Mucosa of rectum (tissue), 2 donors: ENCODE results near the gene ANP32E.
"Not testable (repeated sequence)": the region's sequence is repeated elsewhere in the genome, so short reads cannot be mapped to it uniquely, and the experiment has no call there.

Experiments
- H3K27ac ChIP-seq, 2 donors: one replicate each; pipeline ENCODE4 v1.7.0; 2013; ENCODE audit warnings: inconsistent platforms in 2 of 2, low read depth in 2 of 2, low read length in 2 of 2
- H3K27me3 ChIP-seq, 2 donors: one replicate each; pipeline ENCODE4 v1.7.0; 2013; ENCODE audit warnings: low read length in 2 of 2; ENCODE audit not compliant: control insufficient read depth in 2 of 2, insufficient read depth in 2 of 2
- H3K36me3 ChIP-seq, 2 donors: one replicate each; pipeline ENCODE4 v1.7.0; 2013; ENCODE audit warnings: low read length in 2 of 2; ENCODE audit not compliant: control insufficient read depth in 2 of 2, insufficient read depth in 2 of 2
- H3K4me1 ChIP-seq, 2 donors: one replicate each; pipeline ENCODE4 v1.7.0; 2013; ENCODE audit warnings: low read length in 2 of 2, mild to moderate bottlenecking in 1 of 2; ENCODE audit not compliant: control insufficient read depth in 2 of 2, insufficient read depth in 2 of 2
- H3K4me3 ChIP-seq, 2 donors: one replicate each; pipeline ENCODE4 v1.7.0; 2013; ENCODE audit warnings: low read length in 2 of 2
- H3K9ac ChIP-seq, 2 donors: one replicate each; pipeline ENCODE4 v1.7.0; 2013; ENCODE audit warnings: low read length in 2 of 2, low read depth in 1 of 2, mild to moderate bottlenecking in 1 of 2
- H3K9me3 ChIP-seq, 2 donors: one replicate each; pipeline ENCODE4 v1.7.0; 2013; ENCODE audit warnings: low read length in 2 of 2; ENCODE audit not compliant: control insufficient read depth in 2 of 2
- donor health status: healthy.
- donor health status: Normal muscosa, but diverticular disease.

Gene ANP32E

DNA sequence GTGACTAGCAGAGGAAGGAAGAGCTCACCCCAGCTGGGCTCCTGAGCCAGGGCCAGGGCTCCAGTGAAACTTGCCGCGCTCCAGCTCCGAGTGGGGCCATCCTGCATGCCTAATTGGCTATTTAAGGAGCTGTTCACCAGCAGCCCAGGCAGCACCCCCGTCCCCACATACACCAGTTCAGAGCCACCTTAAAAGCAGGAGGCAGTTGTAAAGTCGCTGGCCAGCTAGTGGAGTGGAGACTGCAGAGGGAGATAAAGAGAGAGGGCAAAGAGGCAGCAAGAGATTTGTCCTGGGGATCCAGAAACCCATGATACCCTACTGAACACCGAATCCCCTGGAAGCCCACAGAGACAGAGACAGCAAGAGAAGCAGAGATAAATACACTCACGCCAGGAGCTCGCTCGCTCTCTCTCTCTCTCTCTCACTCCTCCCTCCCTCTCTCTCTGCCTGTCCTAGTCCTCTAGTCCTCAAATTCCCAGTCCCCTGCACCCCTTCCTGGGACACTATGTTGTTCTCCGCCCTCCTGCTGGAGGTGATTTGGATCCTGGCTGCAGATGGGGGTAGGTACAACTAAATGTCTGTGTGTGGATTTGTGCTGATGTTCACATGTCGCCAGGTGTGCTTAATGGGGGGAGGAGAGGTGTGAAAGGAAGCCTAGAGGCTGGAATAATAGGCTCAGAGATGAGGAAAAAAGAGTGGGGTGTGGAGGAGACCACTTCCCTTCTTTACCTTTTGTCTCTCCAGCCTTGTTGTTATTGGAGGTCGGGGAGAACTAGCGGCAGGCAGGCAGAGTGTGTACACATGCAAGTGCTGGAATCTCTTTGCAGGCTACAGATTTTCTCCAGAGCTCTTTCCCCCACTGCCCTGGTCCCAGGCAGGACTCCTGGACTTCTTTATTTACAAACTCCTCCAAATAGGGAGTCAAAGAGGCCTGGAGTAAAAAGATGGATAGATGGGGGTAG is 22.0 kb upstream of the ANP32E start, which contains the start of gene CA14:
CA14 (plus strand) TSS at position 151 of the 962 bp plus-strand sequence; CDS start at position 506, 355 bp downstream.
- peaks cover 0 to 5% of the 10 kb centered on the region in 2 donors for H3K27me3 ChIP-seq
- H3K4me1 ChIP-seq: peaks cover 13 to 15% of the 10 kb centered on the region in 2 donors
- H3K36me3 ChIP-seq: no peaks in the 10 kb centered on the region
- H3K27ac ChIP-seq: no peak within 1 kb of the TSS
- no peak within 1 kb of the TSS for H3K4me3 ChIP-seq
- H3K9me3 ChIP-seq: no peaks in the 10 kb centered on the region
- peak within 1 kb of the TSS in 1 of 2 donors; percentile 29 for H3K9ac ChIP-seq

DNA sequence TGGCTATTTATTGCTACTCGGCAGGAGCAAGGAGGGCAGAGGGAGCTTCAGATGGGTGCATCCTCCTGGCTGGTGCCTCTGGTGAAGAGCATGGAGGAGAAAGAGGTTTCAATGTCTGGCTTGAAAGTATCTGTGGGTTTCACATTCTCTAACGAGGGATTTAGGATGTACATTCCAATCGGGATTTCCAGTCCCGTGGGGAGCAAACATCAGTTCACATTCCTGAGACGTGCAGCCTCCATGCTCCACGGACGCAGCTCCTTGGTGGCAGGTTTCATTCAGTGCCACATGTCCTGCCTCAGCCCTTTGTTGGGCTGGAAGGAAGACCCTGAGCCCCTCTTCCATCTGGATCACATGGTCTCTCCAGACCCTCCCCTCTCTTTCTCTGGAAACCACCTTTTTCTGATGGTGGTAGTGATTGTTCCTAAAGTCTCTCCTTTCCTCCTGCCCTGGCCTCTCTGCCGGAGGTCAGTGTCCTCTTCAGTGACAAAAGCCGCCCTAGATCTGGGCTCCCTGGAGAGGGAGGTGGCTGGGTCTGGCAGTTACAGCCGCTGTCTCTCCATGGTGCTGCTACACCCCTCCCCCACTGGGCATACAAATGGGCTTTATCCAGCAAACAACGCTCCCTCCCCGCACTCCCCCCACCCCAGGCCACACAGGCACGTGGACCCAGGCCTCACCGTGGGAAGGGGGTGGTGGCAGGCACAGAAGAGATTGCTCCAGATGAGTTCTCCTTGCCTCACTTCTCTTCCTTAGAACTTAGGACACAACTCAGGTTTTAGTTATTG is 20.8 kb upstream of the ANP32E start:
- H3K27ac ChIP-seq: no peak overlapping the region
- H3K27me3 ChIP-seq: peaks cover 0 to 5% of the 10 kb centered on the region in 2 donors
- peaks cover 13 to 15% of the 10 kb centered on the region in 2 donors for H3K4me1 ChIP-seq
- no peaks in the 10 kb centered on the region for H3K36me3 ChIP-seq
- H3K9me3 ChIP-seq: no peaks in the 10 kb centered on the region
- H3K4me3 ChIP-seq: peak overlapping the region in 1 of 2 donors; percentile 56
- H3K9ac ChIP-seq: peak overlapping the region in 1 of 2 donors; percentile 29

DNA sequence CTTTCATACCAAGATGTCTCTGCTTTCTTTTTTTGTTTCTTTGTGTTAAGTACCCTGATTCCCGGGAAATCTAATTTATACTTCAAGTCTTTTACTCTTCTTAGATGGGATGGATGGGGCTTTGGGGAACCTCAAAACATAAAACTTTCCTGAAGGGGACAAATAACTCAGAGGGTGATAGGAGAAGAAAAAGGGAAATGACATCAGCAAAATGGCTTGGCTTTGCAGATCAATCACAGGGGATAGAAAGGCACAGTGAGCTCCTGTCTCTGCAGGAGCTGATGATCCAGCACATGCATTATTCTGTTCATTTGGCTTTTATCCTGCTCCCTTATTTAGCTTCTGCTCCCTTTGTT is 20.3 kb upstream of the ANP32E start:
- H3K9me3 ChIP-seq: no peaks in the 10 kb centered on the region
- no peaks in the 10 kb centered on the region for H3K36me3 ChIP-seq
- peak overlapping the region in 1 of 2 donors; percentile 29 for H3K9ac ChIP-seq
- no peak overlapping the region for H3K27ac ChIP-seq
- peak overlapping the region in 1 of 2 donors; percentile 56 for H3K4me3 ChIP-seq
- peaks cover 0 to 5% of the 10 kb centered on the region in 2 donors for H3K27me3 ChIP-seq
- peaks cover 13 to 15% of the 10 kb centered on the region in 2 donors for H3K4me1 ChIP-seq

DNA sequence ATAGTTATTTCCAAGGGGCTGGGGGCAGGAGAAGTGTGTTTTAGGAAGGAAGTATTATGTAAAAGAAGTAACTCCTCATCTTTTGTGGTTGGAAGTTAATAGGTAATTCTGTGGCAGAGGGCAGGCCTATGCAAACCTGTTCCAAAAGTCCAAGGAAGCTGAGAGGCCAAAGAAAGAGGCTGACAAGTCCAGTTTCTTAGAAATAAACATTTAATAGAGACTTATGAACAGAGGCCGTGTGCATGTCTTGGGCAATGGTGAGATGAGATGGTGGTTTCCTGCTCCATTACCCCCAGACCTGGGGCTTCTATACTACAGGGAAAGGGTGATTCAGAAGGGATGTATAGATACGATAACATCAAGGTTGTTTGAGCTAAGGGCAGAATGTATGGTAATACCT is 14.0 kb upstream of the ANP32E start:
- Histone ChIP-seq H3K4me1 (peaks cover 0 to 2% of the 10 kb centered on the region in 2 donors), H3K27me3 (no peaks in the 10 kb centered on the region), H3K27ac (no peak overlapping the region), H3K9me3 (no peaks in the 10 kb centered on the region), H3K9ac (no peak overlapping the region), H3K36me3 (no peaks in the 10 kb centered on the region), H3K4me3 (no peak overlapping the region)

DNA sequence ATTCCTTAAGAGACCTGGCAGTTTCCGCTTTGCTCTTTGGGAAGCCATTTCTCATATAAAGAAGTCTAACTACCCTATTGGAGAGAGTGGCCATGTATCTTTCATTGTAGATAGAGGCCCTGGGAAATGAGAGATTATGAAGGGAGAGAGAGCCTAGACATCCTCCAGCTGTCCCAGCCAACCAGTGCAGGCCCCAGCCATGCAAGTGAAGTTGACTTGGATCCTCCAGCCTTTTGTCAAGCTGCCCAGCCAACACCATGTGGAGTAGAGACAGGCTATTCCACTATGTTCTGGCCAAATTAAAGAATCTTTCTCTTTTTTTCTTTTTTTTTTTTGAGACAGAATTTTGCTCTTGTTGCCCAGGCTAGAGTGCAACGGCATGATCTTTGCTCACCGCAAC is 7.1 kb upstream of the ANP32E start:
- H3K27me3 ChIP-seq: no peaks in the 10 kb centered on the region
- H3K36me3 ChIP-seq: no peaks in the 10 kb centered on the region
- no peaks in the 10 kb centered on the region for H3K4me1 ChIP-seq
- no peak overlapping the region for H3K9ac ChIP-seq
- no peak overlapping the region for H3K4me3 ChIP-seq
- no peaks in the 10 kb centered on the region for H3K9me3 ChIP-seq
- no peak overlapping the region for H3K27ac ChIP-seq

DNA sequence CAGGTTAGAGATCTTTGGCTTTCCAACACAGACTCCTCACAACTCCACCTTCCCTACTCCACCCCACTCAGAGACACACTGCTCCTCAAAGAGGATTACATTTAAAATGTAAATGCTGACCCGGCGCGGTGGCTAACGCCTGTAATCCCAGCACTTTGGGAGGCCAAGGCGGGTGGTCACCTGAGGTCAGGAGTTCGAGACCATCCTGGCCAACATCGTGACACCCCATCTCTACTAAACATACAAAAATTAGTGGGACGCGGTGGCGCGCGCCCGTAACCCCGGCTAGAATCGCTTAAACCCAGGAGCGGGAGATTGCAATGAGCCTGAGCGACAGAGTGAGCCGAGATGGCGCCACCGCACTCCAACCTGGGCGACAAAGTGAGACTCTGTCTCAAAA is 1.8 kb upstream of the ANP32E start:
- Histone ChIP-seq H3K4me3 (no peak overlapping the region), H3K4me1 (peaks cover 10 to 17% of the 10 kb centered on the region in 2 donors), H3K36me3 (no peaks in the 10 kb centered on the region), H3K27me3 (no peaks in the 10 kb centered on the region), H3K9me3 (no peaks in the 10 kb centered on the region), H3K27ac (no peak overlapping the region), H3K9ac (no peak overlapping the region)

DNA sequence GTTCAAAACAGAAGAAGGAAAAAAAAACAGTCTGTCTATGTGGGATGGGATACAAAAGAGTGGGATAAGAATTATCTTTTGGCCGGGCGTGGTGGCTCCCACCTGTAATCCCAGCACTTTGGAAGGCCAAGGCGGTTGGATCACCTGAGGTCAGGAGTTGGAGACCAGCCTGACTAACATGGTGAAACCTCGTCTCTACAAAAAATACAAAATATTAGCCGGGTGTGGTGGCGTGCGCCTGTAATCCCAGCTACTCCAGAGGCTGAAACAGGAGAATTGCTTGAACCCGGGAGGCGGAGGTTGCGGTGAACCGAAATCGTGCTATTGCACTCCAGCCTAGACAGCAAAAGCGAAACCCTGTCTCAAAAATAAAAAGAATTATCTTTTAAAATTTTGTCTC is 1.3 kb upstream of the ANP32E start:
- not testable (repeated sequence) for H3K4me3 ChIP-seq, H3K36me3 ChIP-seq, H3K9ac ChIP-seq, H3K27me3 ChIP-seq, H3K27ac ChIP-seq, H3K9me3 ChIP-seq
- peaks cover 10 to 17% of the 10 kb centered on the region in 2 donors for H3K4me1 ChIP-seq

DNA sequence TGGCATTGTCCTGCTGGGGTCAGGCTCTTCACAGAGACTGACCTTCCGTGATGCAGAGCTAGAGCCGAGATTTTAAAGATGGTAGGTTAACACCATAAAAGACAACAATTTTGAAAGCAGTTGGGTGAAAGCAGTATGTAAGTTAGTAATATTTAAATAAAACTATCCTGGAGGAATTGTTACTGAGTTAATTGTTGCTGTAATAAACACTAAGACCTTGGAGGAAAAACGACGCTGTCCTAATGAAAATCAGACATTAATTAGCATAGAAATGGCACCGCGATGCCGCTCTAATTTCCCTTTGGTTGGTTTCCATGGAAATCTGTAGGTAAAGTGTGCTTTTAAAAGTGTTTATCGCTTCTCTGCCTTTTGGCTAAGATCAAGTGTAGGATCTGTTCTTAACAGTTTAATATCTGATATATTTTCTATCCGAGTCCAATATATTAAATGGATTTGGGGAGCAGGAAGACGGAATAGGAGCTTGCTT is 745 bp upstream of the ANP32E start:
- peak overlapping the region; percentile 48 to 77 for H3K9ac ChIP-seq
- peaks cover 10 to 17% of the 10 kb centered on the region in 2 donors for H3K4me1 ChIP-seq
- no peaks in the 10 kb centered on the region for H3K27me3 ChIP-seq
- no peaks in the 10 kb centered on the region for H3K9me3 ChIP-seq
- H3K36me3 ChIP-seq: no peaks in the 10 kb centered on the region
- peak overlapping the region in 1 of 2 donors; percentile 51 for H3K27ac ChIP-seq
- H3K4me3 ChIP-seq: peak overlapping the region; percentile 83 to 95

DNA sequence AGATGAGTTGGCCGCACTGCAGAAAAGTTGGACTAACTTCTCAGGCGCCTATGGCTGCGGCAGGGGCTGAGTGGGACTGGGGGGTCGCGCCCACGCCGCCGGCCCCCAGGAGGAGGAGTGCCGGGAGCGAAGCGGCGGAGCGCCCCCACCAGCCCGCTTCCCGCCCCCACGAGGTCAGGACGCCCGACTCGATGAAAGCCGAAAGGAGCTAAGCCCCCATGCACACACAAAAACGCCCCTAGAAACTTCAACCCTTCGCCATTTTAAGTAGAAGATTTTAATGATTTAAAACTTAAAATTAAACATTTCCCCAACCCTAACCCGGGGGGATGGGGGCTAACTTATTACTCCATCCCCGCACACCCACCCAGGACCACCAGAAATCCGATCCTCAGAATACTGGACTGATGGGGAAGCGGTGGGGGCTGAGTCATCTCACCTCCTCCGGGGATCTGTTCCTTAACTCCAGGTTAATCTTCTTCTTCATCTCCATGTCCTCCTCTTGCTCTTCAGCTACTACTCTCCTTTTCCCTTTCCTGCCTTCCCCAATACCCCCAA is 539 bp downstream of the ANP32E start:
- Histone ChIP-seq H3K9me3 (no peaks in the 10 kb centered on the region), H3K4me3 (peak overlapping the region; percentile 83 to 95), H3K27me3 (no peaks in the 10 kb centered on the region), H3K36me3 (no peaks in the 10 kb centered on the region), H3K9ac (peak overlapping the region; percentile 81 to 92), H3K4me1 (peaks cover 10 to 17% of the 10 kb centered on the region in 2 donors), H3K27ac (peak overlapping the region; percentile 91 to 94)
